ENCODE data around the gene SEMA3A. TPM values are rescaled to one million over a fixed set of nuclear protein-coding genes. Genes with fewer than 3 reads are reported as not detected.

SEMA3A gene
- total RNA-seq, 1 experiment from 2014 or later, result 20.2 TPM

DNA sequence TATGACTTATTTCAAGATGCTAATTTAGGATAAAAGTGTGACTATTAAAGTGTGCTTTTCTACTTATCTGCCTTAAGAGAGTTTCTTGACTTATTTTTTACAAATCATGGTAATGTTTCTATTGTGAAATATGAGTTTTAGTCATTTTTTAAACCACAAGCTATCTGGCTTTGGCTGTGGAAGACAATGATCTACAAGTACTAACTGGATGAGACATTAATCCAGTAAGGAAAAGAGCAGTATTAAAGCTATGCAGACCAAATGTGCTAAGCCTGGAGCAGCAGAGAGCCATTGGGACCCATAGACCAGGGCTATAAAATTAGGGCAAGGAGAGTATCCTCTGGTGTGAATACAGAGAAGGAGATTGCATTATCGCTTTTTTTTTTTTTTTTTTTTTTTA is 92.4 kb downstream of the SEMA3A start:
- Mint-ChIP-seq H3K36me3 (ENCODE audit: insufficient read depth, unreplicated experiment) (no peaks in the 10 kb centered on the region), H3K9me3 (ENCODE audit: low read depth, unreplicated experiment) (no peaks in the 10 kb centered on the region), H3K27ac (ENCODE audit: unreplicated experiment) (no peak overlapping the region), H3K27me3 (ENCODE audit: unreplicated experiment) (no peaks in the 10 kb centered on the region), H3K4me1 (ENCODE audit: low read depth, unreplicated experiment) (no peaks in the 10 kb centered on the region), H3K4me3 (ENCODE audit: low read depth, unreplicated experiment) (no peak overlapping the region)
- CTCF ChIA-PET, result interaction anchor here (0.6 kb wide), 1 partner anchor 20 kb away, joined by 5 read pairs; no protein-coding TSS in a partner anchor
- DNase-seq, result no peak
- no TSS peak for BruUV-seq (replicated peaks)
- TF ChIP-seq, protein P1, sequence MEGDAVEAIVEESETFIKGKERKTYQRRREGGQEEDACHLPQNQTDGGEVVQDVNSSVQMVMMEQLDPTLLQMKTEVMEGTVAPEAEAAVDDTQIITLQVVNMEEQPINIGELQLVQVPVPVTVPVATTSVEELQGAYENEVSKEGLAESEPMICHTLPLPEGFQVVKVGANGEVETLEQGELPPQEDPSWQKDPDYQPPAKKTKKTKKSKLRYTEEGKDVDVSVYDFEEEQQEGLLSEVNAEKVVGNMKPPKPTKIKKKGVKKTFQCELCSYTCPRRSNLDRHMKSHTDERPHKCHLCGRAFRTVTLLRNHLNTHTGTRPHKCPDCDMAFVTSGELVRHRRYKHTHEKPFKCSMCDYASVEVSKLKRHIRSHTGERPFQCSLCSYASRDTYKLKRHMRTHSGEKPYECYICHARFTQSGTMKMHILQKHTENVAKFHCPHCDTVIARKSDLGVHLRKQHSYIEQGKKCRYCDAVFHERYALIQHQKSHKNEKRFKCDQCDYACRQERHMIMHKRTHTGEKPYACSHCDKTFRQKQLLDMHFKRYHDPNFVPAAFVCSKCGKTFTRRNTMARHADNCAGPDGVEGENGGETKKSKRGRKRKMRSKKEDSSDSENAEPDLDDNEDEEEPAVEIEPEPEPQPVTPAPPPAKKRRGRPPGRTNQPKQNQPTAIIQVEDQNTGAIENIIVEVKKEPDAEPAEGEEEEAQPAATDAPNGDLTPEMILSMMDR (IDR thresholded peaks at IDR 0.05; ENCODE audit: unreplicated experiment), result no peak
- intact Hi-C loops (cut with micrococcal nuclease; ENCODE audit: unreplicated experiment), result no loop called here

DNA sequence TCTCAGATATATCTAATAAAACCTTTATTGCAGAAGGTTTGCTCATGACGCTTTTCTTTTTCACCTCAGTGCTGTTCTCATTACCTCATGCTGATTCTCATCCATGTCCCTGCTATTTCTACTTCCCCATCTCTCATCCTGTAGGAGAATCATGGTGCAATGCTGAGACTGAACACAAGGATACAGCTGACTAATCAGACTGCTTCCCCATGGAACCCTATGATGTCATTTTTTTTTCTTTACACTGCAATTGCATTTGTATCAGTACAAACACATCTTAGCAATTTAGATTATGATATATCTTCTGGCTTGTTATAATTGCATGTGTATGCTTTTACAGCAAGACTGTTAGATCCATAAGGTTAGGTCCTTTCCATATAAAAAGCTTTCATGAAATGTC is 93.7 kb downstream of the SEMA3A start:
- CTCF ChIA-PET, result no interaction called here
- BruUV-seq (replicated peaks), result no TSS peak
- Mint-ChIP-seq H3K4me1 (ENCODE audit: low read depth, unreplicated experiment) (no peaks in the 10 kb centered on the region), H3K4me3 (ENCODE audit: low read depth, unreplicated experiment) (no peak overlapping the region), H3K9me3 (ENCODE audit: low read depth, unreplicated experiment) (no peaks in the 10 kb centered on the region), H3K27ac (ENCODE audit: unreplicated experiment) (no peak overlapping the region), H3K27me3 (ENCODE audit: unreplicated experiment) (no peaks in the 10 kb centered on the region), H3K36me3 (ENCODE audit: insufficient read depth, unreplicated experiment) (no peaks in the 10 kb centered on the region)
- intact Hi-C loops (cut with micrococcal nuclease; ENCODE audit: unreplicated experiment), result no loop called here
- TF ChIP-seq, protein P1 (IDR thresholded peaks at IDR 0.05; ENCODE audit: unreplicated experiment), result no peak
- DNase-seq, result no peak

DNA sequence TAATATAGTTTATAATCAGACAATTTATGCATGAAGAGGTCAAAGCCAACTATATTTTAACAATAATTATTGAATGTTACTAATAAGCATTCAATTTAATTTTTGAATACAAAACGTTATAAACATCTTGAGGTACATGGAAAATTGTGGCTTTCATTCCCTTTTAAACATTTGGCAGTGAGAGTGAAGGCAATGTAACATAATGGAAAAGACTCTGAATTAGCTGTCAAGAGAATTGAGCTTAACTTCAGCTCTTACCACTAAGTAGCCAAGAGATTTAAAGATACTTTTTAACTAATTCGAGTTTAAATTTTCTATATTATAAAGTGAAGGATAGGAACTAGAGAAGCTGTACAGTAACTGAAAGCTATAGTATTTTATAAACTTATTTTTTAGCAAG is 98.6 kb downstream of the SEMA3A start:
- Mint-ChIP-seq H3K4me3 (ENCODE audit: low read depth, unreplicated experiment) (no peak overlapping the region), H3K4me1 (ENCODE audit: low read depth, unreplicated experiment) (peaks cover 5% of the 10 kb centered on the region), H3K27ac (ENCODE audit: unreplicated experiment) (no peak overlapping the region), H3K9me3 (ENCODE audit: low read depth, unreplicated experiment) (no peaks in the 10 kb centered on the region), H3K27me3 (ENCODE audit: unreplicated experiment) (no peaks in the 10 kb centered on the region), H3K36me3 (ENCODE audit: insufficient read depth, unreplicated experiment) (no peaks in the 10 kb centered on the region)
- DNase-seq, result no peak
- TF ChIP-seq, protein P1 (IDR thresholded peaks at IDR 0.05; ENCODE audit: unreplicated experiment), result no peak
- no TSS peak for BruUV-seq (replicated peaks)
- intact Hi-C loops (cut with micrococcal nuclease; ENCODE audit: unreplicated experiment), result no loop called here
- CTCF ChIA-PET, result no interaction called here

DNA sequence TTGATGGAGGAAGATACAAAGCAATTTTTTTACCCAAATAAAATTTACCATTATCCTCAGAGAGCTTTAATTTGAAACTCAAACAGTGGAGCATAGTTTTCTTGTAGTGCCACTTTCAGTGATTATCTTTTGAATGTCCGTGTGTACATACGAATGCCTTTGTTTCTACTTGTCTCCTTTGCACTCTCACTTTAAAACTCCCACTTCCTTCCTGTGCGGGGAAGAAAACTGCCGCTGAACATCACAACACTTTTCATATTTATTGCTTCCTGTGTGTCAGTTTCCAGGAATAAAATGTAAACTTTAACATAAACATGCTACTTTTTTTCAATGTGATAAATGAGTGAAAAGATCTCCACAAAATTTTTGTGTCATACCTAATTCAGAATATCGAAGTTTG is 102.4 kb downstream of the SEMA3A start:
- Mint-ChIP-seq H3K4me3 (ENCODE audit: low read depth, unreplicated experiment) (no peak overlapping the region), H3K4me1 (ENCODE audit: low read depth, unreplicated experiment) (peaks cover 10% of the 10 kb centered on the region), H3K27ac (ENCODE audit: unreplicated experiment) (no peak overlapping the region), H3K9me3 (ENCODE audit: low read depth, unreplicated experiment) (no peaks in the 10 kb centered on the region), H3K27me3 (ENCODE audit: unreplicated experiment) (no peaks in the 10 kb centered on the region), H3K36me3 (ENCODE audit: insufficient read depth, unreplicated experiment) (no peaks in the 10 kb centered on the region)
- TF ChIP-seq, protein P1 (IDR thresholded peaks at IDR 0.05; ENCODE audit: unreplicated experiment), result no peak
- BruUV-seq (replicated peaks), result no TSS peak
- CTCF ChIA-PET, result no interaction called here
- DNase-seq, result no peak
- intact Hi-C loops (cut with micrococcal nuclease; ENCODE audit: unreplicated experiment), result loop anchor here (5.0 kb wide), 1 partner anchor 45 kb away; no protein-coding TSS in a partner anchor

Data from Calu3 (cell line).